Heart left ventricle (tissue), 13 donors: Measurements from ENCODE around the gene DCUN1D1.

Experiments used
- POLR2A ChIP-seq, 2 donors: fragments of 450-650 bp; IDR thresholded peaks; one replicate each; pipeline ENCODE4 v1.6.1; 2017; ENCODE audit warnings: antibody characterized with exemption in 2 of 2, mild to moderate bottlenecking in 2 of 2, moderate library complexity in 2 of 2
- TF ChIP-seq, protein P1 (sequence below), 12 donors: fragments of 200-600 bp; sonication (generic) in 4 of 12; IDR thresholded peaks; one replicate each; pipeline versions ENCODE4 v1.5.0 to v1.8.0; 2018 to 2022; ENCODE audit warnings: antibody characterized with exemption in 12 of 12, mild to moderate bottlenecking in 5 of 12
- donor health status: ischemic (EF 13 %, LVEDD 7.1; RV severe dilation, severe dysfunction).
- donor health status: DM: no; HTN: yes; CAD: no.
- donor health status: DM: no; HTN: no; CAD: no.
- donor health status: ischemic (EF 25% LVEDD 6.9; RV normal size, moderate dysfunction).
- donor health status: ischemic (EF 25% LVEDD 5.7; RV mildly dilated, moderate dysfunction).
- donor health status: ischemic (EF 35%, LVEDD 5.7; RV mildly dilated, moderate dysfunction).
- donor health status: nonischemic (EF 11% LVEDD 7.7; RV severe dilation, severe dysfunction).
- donor health status: DM: yes; HTN: yes; CAD: no.
- donor health status: PGD.
- donor health status: ischemic (EF 29% LVEDD 5.4; RV normal size, mild dysfunction).
- donor health status: nonischemic (EF 23%, LVEDD 6.1; RV moderate dilation, normal function).

GRCh38 chr3:182957676-182958266 is 22.6 kb downstream of the DCUN1D1 start:
- no peak for TF ChIP-seq POLR2A (IDR thresholded peaks at IDR 0.05)
- TF ChIP-seq, protein P1, sequence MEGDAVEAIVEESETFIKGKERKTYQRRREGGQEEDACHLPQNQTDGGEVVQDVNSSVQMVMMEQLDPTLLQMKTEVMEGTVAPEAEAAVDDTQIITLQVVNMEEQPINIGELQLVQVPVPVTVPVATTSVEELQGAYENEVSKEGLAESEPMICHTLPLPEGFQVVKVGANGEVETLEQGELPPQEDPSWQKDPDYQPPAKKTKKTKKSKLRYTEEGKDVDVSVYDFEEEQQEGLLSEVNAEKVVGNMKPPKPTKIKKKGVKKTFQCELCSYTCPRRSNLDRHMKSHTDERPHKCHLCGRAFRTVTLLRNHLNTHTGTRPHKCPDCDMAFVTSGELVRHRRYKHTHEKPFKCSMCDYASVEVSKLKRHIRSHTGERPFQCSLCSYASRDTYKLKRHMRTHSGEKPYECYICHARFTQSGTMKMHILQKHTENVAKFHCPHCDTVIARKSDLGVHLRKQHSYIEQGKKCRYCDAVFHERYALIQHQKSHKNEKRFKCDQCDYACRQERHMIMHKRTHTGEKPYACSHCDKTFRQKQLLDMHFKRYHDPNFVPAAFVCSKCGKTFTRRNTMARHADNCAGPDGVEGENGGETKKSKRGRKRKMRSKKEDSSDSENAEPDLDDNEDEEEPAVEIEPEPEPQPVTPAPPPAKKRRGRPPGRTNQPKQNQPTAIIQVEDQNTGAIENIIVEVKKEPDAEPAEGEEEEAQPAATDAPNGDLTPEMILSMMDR (IDR thresholded peaks at IDR 0.05), result no peak
